B cell (primary cell): Measurements from ENCODE around the gene COA8. TPM values are rescaled to one million over a fixed set of nuclear protein-coding genes. Genes with fewer than 3 reads are reported as not detected.

Experiments
- ATAC-seq: fragments of 200-7000 bp; cut with Tn5 transposase; one replicate; pipeline ENCODE4 v1.10.0; 2021; ENCODE audit warnings: low read depth, mild to moderate bottlenecking, moderate number of reproducible peaks, moderate library complexity
- CTCF ChIA-PET: fragments of 350-600 bp; sonication (Branson Sonifier 250); formaldehyde crosslinking; loops from one replicate; lab custom pipeline; 2021; ENCODE audit warnings: antibody characterized with exemption, inconsistent platforms; lab: Charles Lee
- POLR2A ChIA-PET: fragments of 350-600 bp; sonication (Branson Sonifier 250); formaldehyde crosslinking; loops from one replicate; lab custom pipeline; 2021; ENCODE audit warnings: antibody characterized with exemption; lab: Charles Lee
- DNase-seq: peaks from one replicate; pipeline ENCODE4 v3.0.0; 2013
- H2AFZ ChIP-seq: 2 replicates; pipeline ENCODE4 v1.6.1; 2012; ENCODE audit warnings: mild to moderate bottlenecking, low read depth, low read length; ENCODE audit not compliant: insufficient read depth, poor library complexity, severe bottlenecking
- H3K27ac ChIP-seq, 2 donors: 1 replicate in 1 of 2; 2 replicates in 1 of 2; pipeline ENCODE4 v1.5.1; 2012 to 2013; ENCODE audit warnings: low read length in 2 of 2, mild to moderate bottlenecking in 2 of 2, moderate library complexity in 1 of 2
- H3K27me3 ChIP-seq, 4 experiments: fragments of 200-600 bp in 1 of 4; sonication (generic) in 1 of 4; replicated peaks in 1 of 4; 1 replicate in 2 of 4; 2 replicates in 2 of 4; pipeline versions ENCODE4 v1.6.1 to v1.7.0; 2013 to 2016; ENCODE audit warnings: low read length in 3 of 4, mild to moderate bottlenecking in 2 of 4, mixed read lengths in 1 of 4, moderate library complexity in 1 of 4; ENCODE audit not compliant: insufficient read depth in 4 of 4, control insufficient read depth in 3 of 4; ENCODE audit errors: control extremely low read depth in 1 of 4
- H3K36me3 ChIP-seq, 2 experiments: replicated peaks in 1 of 2; 1 replicate in 1 of 2; 2 replicates in 1 of 2; pipeline versions ENCODE4 v1.6.1 to v1.7.1; 2013; ENCODE audit warnings: low read length in 1 of 2; ENCODE audit not compliant: insufficient read depth in 2 of 2, control insufficient read depth in 1 of 2; ENCODE audit errors: control extremely low read depth in 1 of 2, extremely low read depth in 1 of 2
- H3K4me1 ChIP-seq, 2 donors: fragments of 200-600 bp in 1 of 2; sonication (generic) in 1 of 2; 1 replicate in 1 of 2; 2 replicates in 1 of 2; pipeline versions ENCODE4 v1.5.1 to v1.6.1; 2013 to 2017; ENCODE audit warnings: low read length in 2 of 2; ENCODE audit not compliant: control insufficient read depth in 2 of 2, insufficient read depth in 2 of 2
- H3K4me2 ChIP-seq: replicated peaks from 2 replicates; pipeline ENCODE3; 2012; ENCODE audit warnings: mild to moderate bottlenecking, low read depth, low read length; ENCODE audit not compliant: poor library complexity, severe bottlenecking
- H3K4me3 ChIP-seq, 5 experiments: fragments of 200-600 bp in 1 of 5; sonication (generic) in 1 of 5; 1 replicate in 3 of 5; 2 replicates in 2 of 5; pipeline versions ENCODE4 v1.5.1 to v1.7.0; 2011 to 2016; ENCODE audit warnings: low read length in 4 of 5, mild to moderate bottlenecking in 4 of 5, low read depth in 2 of 5, control low read depth in 1 of 5, moderate library complexity in 1 of 5; ENCODE audit not compliant: insufficient read depth in 1 of 5; ENCODE audit errors: control extremely low read depth in 1 of 5, extremely low read depth in 1 of 5
- H3K79me2 ChIP-seq: fragments of 200-600 bp; sonication (generic); one replicate; pipeline ENCODE4 v1.6.0; 2016; ENCODE audit warnings: low read length; ENCODE audit not compliant: control insufficient read depth, insufficient read depth
- H3K9ac ChIP-seq: fragments of 200-600 bp; sonication (generic); 2 replicates; pipeline ENCODE4 v1.6.1; 2017; ENCODE audit warnings: mild to moderate bottlenecking, low read length, moderate library complexity
- H3K9me3 ChIP-seq, 3 donors: one replicate each; pipeline versions ENCODE4 v1.6.1 to v1.7.1; 2013; ENCODE audit warnings: low read length in 2 of 3; ENCODE audit not compliant: control insufficient read depth in 2 of 3, insufficient read depth in 1 of 3; ENCODE audit errors: control extremely low read depth in 1 of 3
- H4K20me1 ChIP-seq: 2 replicates; pipeline ENCODE4 v1.6.0; 2012; ENCODE audit warnings: mild to moderate bottlenecking, low read length; ENCODE audit not compliant: insufficient read depth, control insufficient read depth, poor library complexity, severe bottlenecking
- H3K27ac Mint-ChIP-seq: one replicate; pipeline ENCODE4 v1.8.0; 2021; ENCODE audit warnings: mixed read lengths
- H3K27me3 Mint-ChIP-seq: one replicate; pipeline ENCODE4 v1.8.0; 2021; ENCODE audit warnings: mixed read lengths
- H3K4me1 Mint-ChIP-seq: one replicate; pipeline ENCODE4 v1.8.0; 2021; ENCODE audit warnings: mixed read lengths
- H3K4me3 Mint-ChIP-seq: one replicate; pipeline ENCODE4 v1.8.0; 2021; ENCODE audit warnings: mixed read lengths
- H3K9me3 Mint-ChIP-seq: one replicate; pipeline ENCODE4 v1.8.0; 2022; ENCODE audit warnings: mixed read lengths; ENCODE audit not compliant: insufficient read depth
- CTCF ChIP-seq: fragments of 200-600 bp; IDR thresholded peaks from one replicate; pipeline ENCODE4 v1.8.0; 2022; ENCODE audit warnings: antibody characterized with exemption, mild to moderate bottlenecking
- EZH2 ChIP-seq: IDR thresholded peaks from 2 replicates; pipeline ENCODE4 v1.6.1; 2012; ENCODE audit warnings: borderline replicate concordance, low read depth, mild to moderate bottlenecking, moderate library complexity, low read length; ENCODE audit not compliant: insufficient read depth, poor library complexity, severe bottlenecking
- WGBS: methylation state at CpG from one replicate; pipeline ENCODE4 v1.1.5; 2013; ENCODE audit warnings: missing lambda C conversion rate; ENCODE audit not compliant: insufficient coverage; 5-methylcytosine and 5-hydroxymethylcytosine counted together
- intact Hi-C: fragments of 100-400 bp; cut with micrococcal nuclease; formaldehyde crosslinking; loops from one replicate; pipeline ENCODE4 v1.10.0; 2022
- polyA plus RNA-seq: library from polyadenylated mRNA; depleted of rRNA; stranded (reverse); fragments of >200 nt; gene quantifications from 2 replicates; pipeline ENCODE4 v1.2.3, GENCODE V29; 2012
- total RNA-seq, 2 donors: library from RNA; stranded (reverse); fragments of 120-200 nt in 1 of 2; gene quantifications; 1 replicate in 1 of 2; 2 replicates in 1 of 2; pipeline versions ENCODE4 v1.2.3 to v1.2.4, GENCODE V29; 2013 to 2022

Gene COA8
- total and polyA plus RNA-seq, 2 donors (not counting 1 experiment from before 2014, with no cell fraction given), result 7.5 to 24.9 TPM

GRCh38 chr14:103529383-103530365 is 33.1 kb upstream of the COA8 start:
- intact Hi-C loops, result loop anchor here (1.0 to 5.0 kb wide), 4 partner anchors 8 to 937 kb away; partner anchors contain the start of genes BAG5, COA8, RCOR1 and XRCC3
- 72% methylated on average over 29 of the region's 42 CpGs for whole genome bisulfite sequencing
- POLR2A ChIA-PET, result interaction anchor here (1.1 to 1.2 kb wide), 2 partner anchors 9 to 32 kb away, joined by 3 read pairs; partner anchors contain the start of gene BAG5

More at GRCh38 chr14:103529383-103530365, 33.1 kb upstream of the COA8 start:
- Mint-ChIP-seq H3K27ac (peak overlapping the region; percentile 95), H3K4me1 (peaks cover 48% of the 10 kb centered on the region), H3K9me3 (no peaks in the 10 kb centered on the region), H3K4me3 (peak overlapping the region; percentile 88), H3K27me3 (no peaks in the 10 kb centered on the region)
- H4K20me1 ChIP-seq, result peaks cover 34% of the 10 kb centered on the region
- H3K9me3 ChIP-seq, result no peaks in the 10 kb centered on the region
- CTCF ChIA-PET, result interaction anchor here (0.8 to 6.2 kb wide), 5 partner anchors 9 to 30 kb away, joined by 3 to 42 read pairs (median 7); no protein-coding TSS in a partner anchor
- peak overlapping the region; percentile 29 to 84 for H3K27ac ChIP-seq
- H3K36me3 ChIP-seq, result peaks cover 0 to 11% of the 10 kb centered on the region in 2 experiments
- peak overlapping the region; percentile 92 for H2AFZ ChIP-seq
- peaks cover 33 to 49% of the 10 kb centered on the region in 2 donors for H3K4me1 ChIP-seq
- peak overlapping the region; percentile 96 for H3K4me2 ChIP-seq
- no peak for DNase-seq
- H3K4me3 ChIP-seq, result peak overlapping the region; percentile 51 to 94 (median 86)
- H3K9ac ChIP-seq, result peak overlapping the region; percentile 91
- no peak for ATAC-seq
- H3K27me3 ChIP-seq, result no peaks in the 10 kb centered on the region
- TF ChIP-seq CTCF (no peak), EZH2 (no peak)
- peaks cover 24% of the 10 kb centered on the region for H3K79me2 ChIP-seq
